Endothelial cell (in vitro differentiated cells): Measurements from ENCODE around the gene ARID1A. TPM values are rescaled to one million over a fixed set of nuclear protein-coding genes. Genes with fewer than 3 reads are reported as not detected.

Experiments used
- DNase-seq: peaks from one replicate; pipeline ENCODE4 v3.0.0; 2021; ENCODE audit warnings: low spot score
- H3K27ac Mint-ChIP-seq: one replicate; pipeline ENCODE4 v1.8.0; 2021; ENCODE audit warnings: mixed read lengths, inconsistent platforms; ENCODE audit not compliant: unreplicated experiment
- H3K27me3 Mint-ChIP-seq: one replicate; pipeline ENCODE4 v1.8.0; 2021; ENCODE audit warnings: mild to moderate bottlenecking, moderate library complexity, mixed read lengths, inconsistent platforms; ENCODE audit not compliant: unreplicated experiment
- H3K36me3 Mint-ChIP-seq: one replicate; pipeline ENCODE4 v1.8.0; 2021; ENCODE audit warnings: mild to moderate bottlenecking, low read depth, mixed read lengths, inconsistent platforms; ENCODE audit not compliant: unreplicated experiment
- H3K4me1 Mint-ChIP-seq: one replicate; pipeline ENCODE4 v1.8.0; 2021; ENCODE audit warnings: mild to moderate bottlenecking, mixed read lengths, inconsistent platforms; ENCODE audit not compliant: unreplicated experiment
- H3K4me3 Mint-ChIP-seq: one replicate; pipeline ENCODE4 v1.8.0; 2021; ENCODE audit warnings: mild to moderate bottlenecking, mixed read lengths, inconsistent platforms; ENCODE audit not compliant: unreplicated experiment
- H3K9me3 Mint-ChIP-seq: one replicate; pipeline ENCODE4 v1.8.0; 2021; ENCODE audit warnings: mixed read lengths, inconsistent platforms; ENCODE audit not compliant: unreplicated experiment
- CTCF ChIP-seq: fragments of 200-600 bp; sonication (generic); IDR thresholded peaks from one replicate; pipeline ENCODE4 v1.5.0; 2021; ENCODE audit warnings: antibody characterized with exemption; ENCODE audit not compliant: unreplicated experiment
- total RNA-seq: library from RNA; stranded (reverse); fragmentation: NEBNext Ultra II Directional; extraction: Animal tissue kit (Norgen Biotek cat#: 25700); gene quantifications from one replicate; pipeline ENCODE4 v1.2.1, GENCODE V29; 2021; ENCODE audit not compliant: unreplicated experiment

The ARID1A gene
- total RNA-seq, 1 donor from 2014 or later = 115 TPM

- Mint-ChIP-seq H3K27me3 (peaks cover 2% of the 10 kb centered on the region), H3K4me1 (no peaks in the 10 kb centered on the region), H3K9me3 (no peaks in the 10 kb centered on the region), H3K36me3 (no peaks in the 10 kb centered on the region), H3K27ac (no peak overlapping the region), H3K4me3 (no peak overlapping the region)
- TF ChIP-seq CTCF = no peak
- DNase-seq = no peak
Measured at GRCh38 chr1:26820784-26821269, 125.0 kb downstream of the ARID1A start.

- H3K27me3 Mint-ChIP-seq = peaks cover 8% of the 10 kb centered on the region
- peaks cover 2% of the 10 kb centered on the region for H3K36me3 Mint-ChIP-seq
- no peak for TF ChIP-seq CTCF
- peaks cover 7% of the 10 kb centered on the region for H3K4me1 Mint-ChIP-seq
- no peaks in the 10 kb centered on the region for H3K9me3 Mint-ChIP-seq
- no peak for DNase-seq
- H3K4me3 Mint-ChIP-seq = no peak overlapping the region
- H3K27ac Mint-ChIP-seq = no peak overlapping the region
Measured at GRCh38 chr1:26822737-26823395, 127.1 kb downstream of the ARID1A start.

- H3K36me3 Mint-ChIP-seq = peaks cover 10% of the 10 kb centered on the region
- H3K4me3 Mint-ChIP-seq = no peak overlapping the region
- no peak for TF ChIP-seq CTCF
- DNase-seq = no peak
- no peaks in the 10 kb centered on the region for H3K9me3 Mint-ChIP-seq
- no peak overlapping the region for H3K27ac Mint-ChIP-seq
- H3K27me3 Mint-ChIP-seq = peaks cover 6% of the 10 kb centered on the region
- peaks cover 20% of the 10 kb centered on the region for H3K4me1 Mint-ChIP-seq
Measured at GRCh38 chr1:26824731-26825130, 128.9 kb downstream of the ARID1A start.

GRCh38 chr1:26826261-26827105 is 130.7 kb downstream of the ARID1A start, which contains the start of gene ZDHHC18:
TSS of gene ZDHHC18 (plus strand) at chr1:26826688. CDS start at chr1:26826805, 117 bp downstream.
- TF ChIP-seq CTCF = peak; percentile 47
- peaks cover 15% of the 10 kb centered on the region for H3K36me3 Mint-ChIP-seq
- no peaks in the 10 kb centered on the region for H3K9me3 Mint-ChIP-seq
- peak within 1 kb of the TSS; percentile 67 for H3K27ac Mint-ChIP-seq
- peak within 1 kb of the TSS; percentile 96 for H3K4me3 Mint-ChIP-seq
- peak; percentile 83 for DNase-seq
- peaks cover 10% of the 10 kb centered on the region for H3K27me3 Mint-ChIP-seq
- H3K4me1 Mint-ChIP-seq = peaks cover 20% of the 10 kb centered on the region
